SK-N-SH (cell line): ENCODE measurements around the gene ADCY6. TPM values are rescaled to one million over a fixed set of nuclear protein-coding genes. Genes with fewer than 3 reads are reported as not detected.

Experiments used
- CTCF ChIA-PET: fragments of 300-600, 350-600 bp; formaldehyde crosslinking; extraction: SDS; loops from one replicate; lab custom pipeline; 2021; lab: Yijun Ruan, JAX
- POLR2A ChIA-PET: fragments of 350-600 bp; sonication (Branson Sonifier 250); formaldehyde crosslinking; extraction: SDS; loops from one replicate; lab custom pipeline; 2020; ENCODE audit warnings: antibody characterized with exemption, inconsistent platforms; lab: Yijun Ruan, JAX
- DNase-seq: peaks from one replicate; pipeline ENCODE4 v3.0.0; 2012
- H2AFZ ChIP-seq: fragments of 200-600 bp; sonication (generic); 2 replicates; pipeline ENCODE4 v1.8.1; 2016; ENCODE audit warnings: antibody characterized with exemption, mild to moderate bottlenecking, low read depth
- H3F3A ChIP-seq: fragments of 200-600 bp; sonication (generic); replicated peaks from 2 replicates; pipeline ENCODE3; 2016; ENCODE audit warnings: antibody characterized with exemption, mild to moderate bottlenecking; ENCODE audit not compliant: insufficient read depth
- H3K27ac ChIP-seq, 2 experiments: fragments of 200-500 bp in 1 of 2; fragments of 200-600 bp in 1 of 2; sonication (Bioruptor generic) in 1 of 2; sonication (generic), shearing (Covaris generic) in 1 of 2; 2 replicates each; pipeline versions ENCODE4 v1.5.1 to v1.6.1; 2014 to 2016; ENCODE audit warnings: low read depth in 2 of 2, inconsistent platforms in 1 of 2, low read length in 1 of 2, mild to moderate bottlenecking in 1 of 2, mixed read lengths in 1 of 2
- H3K27me3 ChIP-seq: fragments of 200-600 bp; sonication (generic), shearing (Covaris generic); 2 replicates; pipeline ENCODE4 v1.6.1; 2016; ENCODE audit warnings: mixed run types; ENCODE audit not compliant: insufficient read depth
- H3K36me3 ChIP-seq, 2 experiments: fragments of 200-500 bp in 1 of 2; fragments of 200-600 bp in 1 of 2; sonication (Bioruptor generic) in 1 of 2; sonication (generic) in 1 of 2; replicated peaks in 1 of 2; 2 replicates each; pipeline versions ENCODE3 to v1.5.1; 2014 to 2016; ENCODE audit warnings: low read length in 1 of 2, mild to moderate bottlenecking in 1 of 2; ENCODE audit not compliant: insufficient read depth in 2 of 2, control insufficient read depth in 1 of 2
- H3K4me1 ChIP-seq, 2 experiments: fragments of 200-500 bp in 1 of 2; fragments of 200-600 bp in 1 of 2; sonication (Bioruptor generic) in 1 of 2; sonication (generic), shearing (Covaris generic) in 1 of 2; 2 replicates each; pipeline versions ENCODE4 v1.5.1 to v1.6.1; 2014 to 2016; ENCODE audit warnings: low read depth in 1 of 2, low read length in 1 of 2, mixed run types in 1 of 2; ENCODE audit not compliant: insufficient read depth in 2 of 2, control insufficient read depth in 1 of 2
- H3K4me2 ChIP-seq: fragments of 200-600 bp; sonication (generic), shearing (Covaris generic); 2 replicates; pipeline ENCODE4 v1.6.1; 2017; ENCODE audit warnings: mixed run types
- H3K4me3 ChIP-seq, 2 experiments: fragments of 200-500 bp in 1 of 2; fragments of 200-600 bp in 1 of 2; sonication (Bioruptor generic) in 1 of 2; sonication (generic), shearing (Covaris generic) in 1 of 2; 2 replicates each; pipeline versions ENCODE4 v1.5.1 to v1.8.1; 2014 to 2016; ENCODE audit warnings: low read depth in 2 of 2, inconsistent platforms in 1 of 2, low read length in 1 of 2, mild to moderate bottlenecking in 1 of 2, mixed read lengths in 1 of 2, moderate library complexity in 1 of 2
- H3K79me2 ChIP-seq: fragments of 200-600 bp; sonication (generic); 2 replicates; pipeline ENCODE4 v1.8.1; 2017; ENCODE audit warnings: mild to moderate bottlenecking; ENCODE audit not compliant: insufficient read depth
- H3K9ac ChIP-seq: fragments of 200-600 bp; sonication (generic); 2 replicates; pipeline ENCODE4 v1.6.1; 2017; ENCODE audit warnings: mixed run types
- H3K9me2 ChIP-seq: fragments of 200-600 bp; sonication (generic); 2 replicates; pipeline ENCODE4 v1.6.1; 2017; ENCODE audit warnings: mixed run types
- H3K9me3 ChIP-seq: fragments of 200-600 bp; sonication (generic); 2 replicates; pipeline ENCODE4 v1.6.1; 2017; ENCODE audit warnings: mixed run types, mild to moderate bottlenecking, moderate library complexity
- H4K20me1 ChIP-seq: fragments of 200-600 bp; sonication (generic); 2 replicates; pipeline ENCODE4 v1.6.1; 2017; ENCODE audit warnings: mild to moderate bottlenecking, mixed run types; ENCODE audit not compliant: insufficient read depth
- CHD2 ChIP-seq: fragments of 150-350 bp; IDR thresholded peaks from 2 replicates; pipeline ENCODE4 v1.6.1; 2018; ENCODE audit warnings: low read length; ENCODE audit not compliant: partially characterized antibody
- CTCF ChIP-seq: fragments of 200-600 bp; sonication (generic); IDR thresholded peaks from 2 replicates; pipeline ENCODE4 v1.6.1; 2017; ENCODE audit warnings: antibody characterized with exemption, mild to moderate bottlenecking, moderate library complexity
- EP300 ChIP-seq, 2 experiments: IDR thresholded peaks; 2 replicates each; pipeline versions ENCODE4 v1.4.0 to v1.6.1; 2012; ENCODE audit warnings: borderline replicate concordance in 1 of 2, low read depth in 1 of 2, low read length in 1 of 2
- EZH2phosphoT487 ChIP-seq: fragments of 200-600 bp; sonication (generic); IDR thresholded peaks from 2 replicates; pipeline ENCODE4 v1.6.1; 2017; ENCODE audit warnings: low read depth, mixed run types, mild to moderate bottlenecking, antibody characterized with exemption, moderate library complexity, borderline replicate concordance
- FOXJ3 ChIP-seq: sonication (generic); formaldehyde crosslinking; IDR thresholded peaks from 2 replicates; pipeline ENCODE4 v1.5.1; 2020; ENCODE audit warnings: mild to moderate bottlenecking, missing genetic modification reagents
- GABPA ChIP-seq: IDR thresholded peaks from 2 replicates; pipeline ENCODE4 v1.4.0; 2012; ENCODE audit warnings: low read depth, mild to moderate bottlenecking
- GATA2 ChIP-seq: sonication (generic); formaldehyde crosslinking; IDR thresholded peaks from 2 replicates; pipeline ENCODE4 v1.5.0; 2020; ENCODE audit warnings: mild to moderate bottlenecking, missing genetic modification reagents
- NFIC ChIP-seq: IDR thresholded peaks from 2 replicates; pipeline ENCODE4 v1.4.0; 2012; ENCODE audit warnings: borderline replicate concordance
- PBX3 ChIP-seq: IDR thresholded peaks from 2 replicates; pipeline ENCODE4; 2012
- RAD21 ChIP-seq: IDR thresholded peaks from 2 replicates; pipeline ENCODE4 v1.6.1; 2012; ENCODE audit warnings: mild to moderate bottlenecking, low read length
- RCOR1 ChIP-seq: fragments of 150-350 bp; IDR thresholded peaks from 2 replicates; pipeline ENCODE4 v1.6.1; 2017; ENCODE audit warnings: antibody characterized with exemption, low read length
- SMC3 ChIP-seq: IDR thresholded peaks from 2 replicates; pipeline ENCODE4 v1.6.1; 2012; ENCODE audit warnings: low read depth, low read length, improper control_type of control experiment
- TCF12 ChIP-seq: IDR thresholded peaks from 2 replicates; pipeline ENCODE4 v1.4.0; 2012
- TEAD4 ChIP-seq: IDR thresholded peaks from 2 replicates; pipeline ENCODE4 v1.4.0; 2012; ENCODE audit warnings: mild to moderate bottlenecking, borderline replicate concordance; ENCODE audit not compliant: insufficient read depth
- YY1 ChIP-seq: IDR thresholded peaks from 2 replicates; pipeline ENCODE4 v1.4.0; 2012; ENCODE audit warnings: low read depth, mild to moderate bottlenecking
- ZBTB33 ChIP-seq: IDR thresholded peaks from 2 replicates; pipeline ENCODE4 v1.4.0; 2012; ENCODE audit warnings: low read depth, borderline replicate concordance
- WGBS: methylation state at CpG from one replicate; pipeline ENCODE4 v1.1.6; 2017; ENCODE audit warnings: low lambda C conversion rate; 5-methylcytosine and 5-hydroxymethylcytosine counted together
- polyA plus RNA-seq, 3 experiments: library from polyadenylated mRNA; depleted of rRNA; stranded (reverse); fragments of >200 nt; gene quantifications; 2 replicates each; pipeline ENCODE4 v1.2.3, GENCODE V29; 2012

ADCY6 gene
- polyA plus RNA-seq, 1 of the 3 experiments (the other 2 are of a cell fraction), result 36.0 TPM

GRCh38 chr12:48803675-48804074, 14.8 kb upstream of the ADCY6 start:
- Histone ChIP-seq H3K9ac (no peak overlapping the region), H3K79me2 (no peaks in the 10 kb centered on the region), H3K4me3 (no peak overlapping the region), H2AFZ (no peak overlapping the region), H3K36me3 (no peaks in the 10 kb centered on the region), H3K4me1 (no peaks in the 10 kb centered on the region), H3K9me3 (no peaks in the 10 kb centered on the region), H3K27ac (no peak overlapping the region), H3K27me3 (no peaks in the 10 kb centered on the region), H3K4me2 (no peak overlapping the region), H3F3A (peaks cover 11% of the 10 kb centered on the region), H3K9me2 (no peaks in the 10 kb centered on the region), H4K20me1 (no peaks in the 10 kb centered on the region)
- ChIA-PET CTCF (interaction anchor here (11.9 to 15.6 kb wide), 2 partner anchors 10 to 48 kb away, joined by 118 to 234 read pairs; no protein-coding TSS in a partner anchor), POLR2A (no interaction called here)
- no peak for TF ChIP-seq RAD21
- no peak for TF ChIP-seq RCOR1
- TF ChIP-seq FOXJ3 (CRISPR knock-in tag), result no peak
- no peak for TF ChIP-seq CHD2
- no peak for TF ChIP-seq TEAD4
- no peak for TF ChIP-seq CTCF
- TF ChIP-seq ZBTB33, result no peak
- no peak for TF ChIP-seq SMC3
- TF ChIP-seq TCF12, result no peak
- no peak for TF ChIP-seq EP300 (IDR thresholded peaks at IDR 0.05; ENCODE audit: borderline replicate concordance in 1 of 2, low read depth in 1 of 2, low read length in 1 of 2)
- no peak for TF ChIP-seq EZH2phosphoT487
- TF ChIP-seq NFIC, result no peak
- no peak for TF ChIP-seq GATA2 (CRISPR knock-in tag)
- TF ChIP-seq PBX3, result no peak
- no peak for TF ChIP-seq GABPA
- no peak for TF ChIP-seq YY1
- DNase-seq, result no peak
- 41% methylated on average over 1 of the region's 1 CpG for WGBS
